Caco-2 (cell line): ENCODE results near the gene MYL3. TPM values are rescaled to one million over a fixed set of nuclear protein-coding genes. Genes with fewer than 3 reads are reported as not detected.

Source experiments
- BruUV-seq: library from RNA; stranded (reverse); fragments of 400-500 nt; replicated peaks from 2 replicates; lab custom pipeline; 2021; lab: Mats Ljungman, UMichigan
- CTCF ChIA-PET: fragments of 300-600 bp; sonication (Branson Sonifier 250); formaldehyde crosslinking; loops from one replicate; lab custom pipeline; 2022; ENCODE audit warnings: antibody characterized with exemption; lab: Charles Lee
- POLR2A ChIA-PET: fragments of 300-600 bp; sonication (Branson Sonifier 250); formaldehyde crosslinking; loops from one replicate; lab custom pipeline; 2022; ENCODE audit warnings: antibody characterized with exemption; lab: Charles Lee
- DNase-seq, 2 experiments: peaks; one replicate each; pipeline versions ENCODE4 v3.0.0 to v3.0.0-alpha.2; 2020 to 2022
- H3K27me3 ChIP-seq: replicated peaks from 2 replicates; pipeline ENCODE4 v1.6.0; 2011; ENCODE audit warnings: low read length; ENCODE audit not compliant: control insufficient read depth, insufficient read depth
- H3K36me3 ChIP-seq: 2 replicates; pipeline ENCODE4 v1.5.1; 2011; ENCODE audit warnings: low read length; ENCODE audit not compliant: control insufficient read depth, insufficient read depth
- H3K4me1 ChIP-seq: fragments of 250-450 bp; sonication (Bioruptor Pico); 2 replicates; pipeline ENCODE4 v1.5.1; 2020; ENCODE audit warnings: mild to moderate bottlenecking
- H3K4me3 ChIP-seq: 2 replicates; pipeline ENCODE4 v1.5.1; 2011; ENCODE audit warnings: low read depth, mild to moderate bottlenecking, control low read depth, low read length
- H3K9me3 ChIP-seq: fragments of 250-450 bp; sonication (Bioruptor Pico); 2 replicates; pipeline ENCODE4 v1.5.1; 2020; ENCODE audit warnings: mild to moderate bottlenecking, moderate library complexity
- H3K27ac Mint-ChIP-seq: one replicate; pipeline ENCODE4 v1.8.0; 2022; ENCODE audit warnings: mixed read lengths; ENCODE audit not compliant: unreplicated experiment
- H3K27me3 Mint-ChIP-seq: one replicate; pipeline ENCODE4 v1.8.0; 2022; ENCODE audit warnings: mixed read lengths; ENCODE audit not compliant: insufficient read depth, unreplicated experiment
- H3K36me3 Mint-ChIP-seq: one replicate; pipeline ENCODE4 v1.8.0; 2022; ENCODE audit warnings: mild to moderate bottlenecking, mixed read lengths; ENCODE audit not compliant: insufficient read depth, unreplicated experiment
- H3K4me1 Mint-ChIP-seq: one replicate; pipeline ENCODE4 v1.8.0; 2022; ENCODE audit warnings: low read depth, mixed read lengths; ENCODE audit not compliant: unreplicated experiment
- H3K4me3 Mint-ChIP-seq: one replicate; pipeline ENCODE4 v1.8.0; 2022; ENCODE audit warnings: mild to moderate bottlenecking, moderate library complexity, mixed read lengths; ENCODE audit not compliant: unreplicated experiment
- H3K9me3 Mint-ChIP-seq: one replicate; pipeline ENCODE4 v1.8.0; 2022; ENCODE audit warnings: mixed read lengths; ENCODE audit not compliant: unreplicated experiment
- CTCF ChIP-seq, 2 experiments: fragments of 200-600 bp in 1 of 2; IDR thresholded peaks; 1 replicate in 1 of 2; 2 replicates in 1 of 2; pipeline versions ENCODE4 v1.5.1 to v1.8.0; 2011 to 2022; ENCODE audit warnings: antibody characterized with exemption in 1 of 2, control low read depth in 1 of 2, inconsistent platforms in 1 of 2, low read depth in 1 of 2, low read length in 1 of 2, mild to moderate bottlenecking in 1 of 2, moderate library complexity in 1 of 2; ENCODE audit not compliant: insufficient read depth in 1 of 2, severe bottlenecking in 1 of 2, unreplicated experiment in 1 of 2
- intact Hi-C: fragments of 100-400 bp; cut with micrococcal nuclease; formaldehyde crosslinking; loops from one replicate; pipeline ENCODE4 v1.10.0; 2022; ENCODE audit not compliant: unreplicated experiment
- total RNA-seq: library from RNA; stranded (reverse); gene quantifications from 2 replicates; pipeline ENCODE4 v1.2.3, GENCODE V29; 2022

Gene MYL3
- total RNA-seq, 1 experiment from 2014 or later, result 13.8 TPM

GRCh38 chr3:46821553-46821952 lies 41.7 kb downstream of the MYL3 start:
- Mint-ChIP-seq H3K9me3 (peaks cover 32% of the 10 kb centered on the region), H3K4me3 (no peak overlapping the region), H3K27ac (no peak overlapping the region), H3K36me3 (no peaks in the 10 kb centered on the region), H3K27me3 (no peaks in the 10 kb centered on the region), H3K4me1 (no peaks in the 10 kb centered on the region)
- Histone ChIP-seq H3K9me3 (peaks cover 18% of the 10 kb centered on the region), H3K4me3 (no peak overlapping the region), H3K4me1 (no peaks in the 10 kb centered on the region), H3K27me3 (no peaks in the 10 kb centered on the region), H3K36me3 (no peaks in the 10 kb centered on the region)
- CTCF ChIA-PET, result no interaction called here
- POLR2A ChIA-PET, result no interaction called here
- no peak for DNase-seq
- no TSS peak for BruUV-seq
- TF ChIP-seq CTCF (IDR thresholded peaks at IDR 0.05; ENCODE audit: insufficient read depth in 1 of 2, low read depth in 1 of 2, low read length in 1 of 2, severe bottlenecking in 1 of 2, unreplicated experiment in 1 of 2), result no peak
- intact Hi-C loops, result no loop called here

- no peaks in the 10 kb centered on the region for H3K27me3 ChIP-seq
- H3K4me1 ChIP-seq, result no peaks in the 10 kb centered on the region
- no peaks in the 10 kb centered on the region for H3K27me3 Mint-ChIP-seq
- no peaks in the 10 kb centered on the region for H3K4me1 Mint-ChIP-seq
- TF ChIP-seq CTCF (IDR thresholded peaks at IDR 0.05; ENCODE audit: insufficient read depth in 1 of 2, low read depth in 1 of 2, low read length in 1 of 2, severe bottlenecking in 1 of 2, unreplicated experiment in 1 of 2), result no peak
- no peak overlapping the region for H3K4me3 ChIP-seq
- H3K36me3 ChIP-seq, result no peaks in the 10 kb centered on the region
- ChIA-PET POLR2A (no interaction called here), CTCF (no interaction called here)
- H3K9me3 ChIP-seq, result peaks cover 18% of the 10 kb centered on the region
- peaks cover 31% of the 10 kb centered on the region for H3K9me3 Mint-ChIP-seq
- H3K4me3 Mint-ChIP-seq, result no peak overlapping the region
- no peak for DNase-seq
- H3K36me3 Mint-ChIP-seq, result no peaks in the 10 kb centered on the region
- intact Hi-C loops, result no loop called here
- H3K27ac Mint-ChIP-seq, result no peak overlapping the region
- BruUV-seq, result no TSS peak
These were observed 42.4 kb downstream of the MYL3 start for GRCh38 chr3:46820852-46821251.

- ChIA-PET POLR2A (no interaction called here), CTCF (no interaction called here)
- no peak for TF ChIP-seq CTCF (IDR thresholded peaks at IDR 0.05; ENCODE audit: insufficient read depth in 1 of 2, low read depth in 1 of 2, low read length in 1 of 2, severe bottlenecking in 1 of 2, unreplicated experiment in 1 of 2)
- Mint-ChIP-seq H3K9me3 (no peaks in the 10 kb centered on the region), H3K4me1 (no peaks in the 10 kb centered on the region), H3K27ac (no peak overlapping the region), H3K36me3 (no peaks in the 10 kb centered on the region), H3K4me3 (peak overlapping the region; percentile 63), H3K27me3 (peaks cover 2% of the 10 kb centered on the region)
- BruUV-seq, result no TSS peak
- H3K4me1 ChIP-seq, result no peaks in the 10 kb centered on the region
- H3K9me3 ChIP-seq, result no peaks in the 10 kb centered on the region
- H3K4me3 ChIP-seq, result no peak overlapping the region
- peak; percentile 59 to 69 for DNase-seq
- intact Hi-C loops, result no loop called here
- no peaks in the 10 kb centered on the region for H3K27me3 ChIP-seq
- H3K36me3 ChIP-seq, result no peaks in the 10 kb centered on the region
These were observed 50.9 kb downstream of the MYL3 start for GRCh38 chr3:46812237-46812791.
